ENCODE data around the gene OR1M1. TPM values are rescaled to one million over a fixed set of nuclear protein-coding genes. Genes with fewer than 3 reads are reported as not detected.

OR1M1 gene
- total and polyA plus RNA-seq, 5 donors = not detected

GRCh38 chr19:9139609-9140158 is 52.8 kb downstream of the OR1M1 start:
- Histone ChIP-seq H3K4me1 (ENCODE audit: control insufficient read depth, insufficient read depth, low read length) (no peaks in the 10 kb centered on the region), H3K27ac (ENCODE audit: low read length) (no peak overlapping the region), H3K27me3 (ENCODE audit: control insufficient read depth, insufficient read depth) (no peaks in the 10 kb centered on the region), H3K9me3 (ENCODE audit: control insufficient read depth, low read length) (no peaks in the 10 kb centered on the region), H3K4me3 (ENCODE audit: low read length) (peak overlapping the region; percentile 89)
- ATAC-seq (no peak), DNase-seq (no peak)
- intact Hi-C loops (cut with DNase I) = loop anchor here in 1 of 4 donors (10.0 kb wide), 1 partner anchor 655 kb away; no protein-coding TSS in a partner anchor
- 28% methylated on average over 8 of the region's 8 CpGs for WGBS

DNA sequence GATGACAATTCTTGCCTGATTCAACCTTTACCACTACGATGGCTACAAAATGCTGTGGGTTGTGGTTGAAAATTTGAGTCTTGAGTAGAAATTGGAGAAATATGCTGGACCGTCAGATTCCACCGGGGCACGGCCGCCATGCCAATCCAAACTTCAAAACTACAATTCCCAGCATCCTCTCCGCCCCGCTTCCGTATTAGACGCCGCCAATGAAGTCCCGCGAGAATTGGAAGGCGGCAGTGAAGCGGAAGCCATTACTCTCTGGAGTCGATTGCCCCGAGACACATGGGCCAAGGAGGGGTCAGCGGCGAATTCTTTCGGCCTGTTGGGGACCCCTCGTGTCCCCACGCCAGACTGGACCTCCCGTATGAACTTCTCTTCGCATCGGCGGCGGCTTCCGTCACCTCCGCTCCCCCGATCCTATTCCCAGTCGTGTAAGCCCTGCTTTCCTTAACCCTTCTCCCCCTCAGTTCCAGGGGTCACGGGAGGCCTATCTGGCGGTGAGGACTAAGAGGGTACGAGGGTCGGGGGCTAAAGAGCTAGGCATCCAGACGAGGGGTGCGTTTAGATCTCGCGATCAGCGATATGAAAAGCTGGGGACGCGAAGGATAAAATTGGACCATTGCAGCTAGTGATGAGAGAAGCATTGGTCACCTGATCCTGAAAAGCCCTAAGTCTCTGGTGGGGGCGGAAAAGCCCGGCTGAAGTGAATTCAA is 53.5 kb downstream of the OR1M1 start, which contains the start of gene ZNF317:
Gene ZNF317, plus strand, starts transcription at position 239 of the 716 bp plus-strand sequence. CDS start 15,620 bp downstream, outside the sequence.
- Histone ChIP-seq H3K27me3 (ENCODE audit: control insufficient read depth, insufficient read depth) (no peaks in the 10 kb centered on the region), H3K27ac (ENCODE audit: low read length) (peak within 1 kb of the TSS; percentile 89), H3K4me3 (ENCODE audit: low read length) (peak within 1 kb of the TSS; percentile 89), H3K4me1 (ENCODE audit: control insufficient read depth, insufficient read depth, low read length) (no peaks in the 10 kb centered on the region), H3K9me3 (ENCODE audit: control insufficient read depth, low read length) (no peaks in the 10 kb centered on the region)
- intact Hi-C loops (cut with DNase I) = no loop called here
- WGBS = under 1% methylated on average over 43 of the region's 43 CpGs
- DNase-seq (peak; percentile 93 to 98 (median 95)), ATAC-seq (peak; percentile 99)

DNA sequence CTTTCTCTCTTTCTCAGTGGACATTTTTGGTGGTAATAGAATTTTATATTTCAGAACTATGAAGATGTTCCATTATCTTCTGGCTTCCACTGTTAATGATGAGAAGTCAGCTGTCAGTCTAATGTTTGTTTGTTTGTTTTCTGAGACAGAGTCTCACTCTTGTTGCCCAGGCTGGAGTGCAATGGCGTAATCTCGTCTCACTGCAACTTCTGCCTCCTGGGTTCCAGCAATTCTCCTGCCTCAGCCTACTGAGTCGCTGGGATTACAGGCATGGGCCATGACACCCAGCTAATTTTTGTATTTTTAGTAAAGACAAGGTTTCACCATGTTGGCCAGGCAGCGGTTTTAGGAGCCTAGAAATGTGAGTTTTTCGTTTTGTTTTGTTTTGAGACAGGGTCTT is 58.1 kb downstream of the OR1M1 start:
- Histone ChIP-seq H3K27me3 (ENCODE audit: control insufficient read depth, insufficient read depth) (no peaks in the 10 kb centered on the region), H3K27ac (ENCODE audit: low read length) (no peak overlapping the region), H3K4me1 (ENCODE audit: control insufficient read depth, insufficient read depth, low read length) (no peaks in the 10 kb centered on the region), H3K9me3 (ENCODE audit: control insufficient read depth, low read length) (no peaks in the 10 kb centered on the region), H3K4me3 (ENCODE audit: low read length) (no peak overlapping the region)
- ATAC-seq (no peak), DNase-seq (no peak)
- intact Hi-C loops (cut with DNase I) = no loop called here
- WGBS = 99% methylated on average over 5 of the region's 5 CpGs

Other genes starting within 250 kb of the OR1M1 start
- under 1 TPM in 3 of 4 donors, not detected in 1; 0.24 to 0.37 (median 0.25) TPM for gene MUC16, start 76.7 kb upstream of the OR1M1 start, total RNA-seq
- not detected for gene MUC16, start 76.7 kb upstream of the OR1M1 start, polyA plus RNA-seq
- gene OR7G2, start 20.4 kb downstream of the OR1M1 start, total RNA-seq = not detected
- not detected for gene OR7G2, start 20.4 kb downstream of the OR1M1 start, polyA plus RNA-seq
- gene OR7G1, start 28.7 kb downstream of the OR1M1 start, total RNA-seq = not detected
- gene OR7G1, start 28.7 kb downstream of the OR1M1 start, polyA plus RNA-seq = not detected
- not detected for gene OR7G3, start 39.9 kb downstream of the OR1M1 start, total RNA-seq
- gene OR7G3, start 39.9 kb downstream of the OR1M1 start, polyA plus RNA-seq = not detected
- 10 to 100 TPM; 12.7 to 17.6 (median 14.8) TPM for gene ZNF317, start 53.3 kb downstream of the OR1M1 start, total RNA-seq
- gene ZNF317, start 53.3 kb downstream of the OR1M1 start, polyA plus RNA-seq = 14.8 TPM
- under 1 TPM in 3 of 4 donors, not detected in 1; 0.09 to 0.44 (median 0.11) TPM for gene OR7D2, start 91.9 kb downstream of the OR1M1 start, total RNA-seq
- not detected for gene OR7D2, start 91.9 kb downstream of the OR1M1 start, polyA plus RNA-seq
- gene OR7D4, start 132.5 kb downstream of the OR1M1 start, total RNA-seq = not detected
- gene OR7D4, start 132.5 kb downstream of the OR1M1 start, polyA plus RNA-seq = not detected
- not detected for gene OR7E24, start 163.9 kb downstream of the OR1M1 start, total RNA-seq
- gene OR7E24, start 163.9 kb downstream of the OR1M1 start, polyA plus RNA-seq = not detected
- 1 to 10 TPM; 2.9 to 5.8 (median 5.3) TPM for gene ZNF699, start 222.8 kb downstream of the OR1M1 start, total RNA-seq
- gene ZNF699, start 222.8 kb downstream of the OR1M1 start, polyA plus RNA-seq = 1.2 TPM
- 10 to 100 TPM; 13.9 to 21.7 (median 19.9) TPM for gene ZNF559, start 237.1 kb downstream of the OR1M1 start, total RNA-seq
- gene ZNF559, start 237.1 kb downstream of the OR1M1 start, polyA plus RNA-seq = 19.4 TPM